ENCODE data around the gene PCBP1.

- TF ChIP-seq POLR2A (IDR thresholded peaks at IDR 0.05) = no peak
- TF ChIP-seq CTCF (IDR thresholded peaks at IDR 0.05) = no peak
Observed at GRCh38 chr2:70121627-70122372, 34.5 kb downstream of the PCBP1 start.

Measured in body of pancreas (tissue), 4 donors.